NK-92 (cell line): ENCODE results near the gene BTN3A1.
"Not testable (repeated sequence)": the region's sequence is repeated elsewhere in the genome, so short reads cannot be mapped to it uniquely, and the experiment has no call there.

Experiments
- DNase-seq: peaks from one replicate; lab custom pipeline; 2025; ENCODE audit not compliant: unreplicated experiment; lab: John Stamatoyannopoulos, UW

Gene BTN3A1

GRCh38 chr6:26401987-26402658 is at the start of gene BTN3A1:
Gene BTN3A1, plus strand, starts transcription at chr6:26402275. Its CDS starts 3,289 bp downstream, at chr6:26405564.
- DNase-seq, result no peak

GRCh38 chr6:26352315-26352714 is 49.8 kb upstream of the BTN3A1 start:
- no peak for DNase-seq

DNA sequence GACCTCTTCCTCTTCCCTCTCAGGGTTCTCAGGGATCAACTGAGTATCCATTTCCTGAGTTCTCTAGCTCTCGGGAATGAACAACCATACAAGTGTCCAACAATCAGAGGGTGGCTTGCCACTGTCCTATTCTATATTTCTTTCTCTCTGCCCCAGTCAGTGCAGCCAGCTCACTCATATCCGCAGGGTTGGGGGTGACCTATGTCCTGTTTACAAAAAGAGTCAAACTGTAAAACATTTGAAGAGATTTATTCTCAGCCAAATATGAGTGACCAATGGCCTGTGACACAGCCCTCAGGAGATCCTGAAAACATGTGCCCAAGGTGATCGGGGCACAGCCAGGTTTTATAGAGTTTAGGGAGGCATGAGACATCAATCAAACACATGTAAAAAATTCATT is 47.9 kb upstream of the BTN3A1 start:
- DNase-seq, result no peak

DNA sequence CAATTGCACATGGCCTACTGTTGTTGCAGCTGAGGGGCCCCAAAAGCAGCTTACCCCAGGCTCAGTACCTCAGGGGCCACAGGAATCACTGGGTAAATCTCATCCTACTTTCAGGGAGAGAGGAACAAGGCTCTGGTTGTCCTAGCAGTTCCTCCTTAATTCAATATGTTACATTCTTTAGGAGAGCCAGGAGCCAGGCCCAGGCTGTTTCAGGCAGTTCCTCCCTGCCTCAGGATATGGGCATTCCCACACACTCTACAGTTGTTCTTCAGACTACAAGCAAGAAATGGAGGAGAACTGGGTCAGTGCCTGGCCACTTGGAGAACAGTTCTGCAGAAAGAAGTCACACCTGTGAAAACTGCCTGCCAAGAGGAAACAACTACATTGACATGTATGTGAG is 46.7 kb upstream of the BTN3A1 start:
- DNase-seq, result no peak

DNA sequence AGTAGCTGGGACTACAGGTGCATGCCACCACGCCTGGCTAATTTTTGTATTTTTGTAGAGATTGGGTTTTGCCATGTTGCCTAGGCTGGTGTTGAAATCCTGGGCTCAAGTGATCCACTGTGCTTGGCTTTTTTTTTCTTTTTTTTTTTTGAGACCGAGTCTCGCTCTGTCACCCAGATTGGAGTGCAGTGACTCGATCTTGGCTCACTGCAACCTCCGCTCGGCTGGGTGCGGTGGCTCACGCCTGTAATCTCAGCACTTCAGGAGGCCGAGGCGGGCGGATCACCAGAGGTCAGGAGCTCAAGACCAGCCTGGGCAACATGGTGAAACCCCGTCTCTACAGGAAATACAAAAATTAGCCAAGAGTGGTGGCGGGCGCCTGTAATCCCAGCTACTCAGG is 44.5 kb upstream of the BTN3A1 start:
- not testable (repeated sequence) for DNase-seq

- no peak for DNase-seq
Observed at GRCh38 chr6:26358511-26358981, 43.5 kb upstream of the BTN3A1 start.

- DNase-seq, result no peak
Observed at GRCh38 chr6:26359765-26360164, 42.3 kb upstream of the BTN3A1 start.

DNA sequence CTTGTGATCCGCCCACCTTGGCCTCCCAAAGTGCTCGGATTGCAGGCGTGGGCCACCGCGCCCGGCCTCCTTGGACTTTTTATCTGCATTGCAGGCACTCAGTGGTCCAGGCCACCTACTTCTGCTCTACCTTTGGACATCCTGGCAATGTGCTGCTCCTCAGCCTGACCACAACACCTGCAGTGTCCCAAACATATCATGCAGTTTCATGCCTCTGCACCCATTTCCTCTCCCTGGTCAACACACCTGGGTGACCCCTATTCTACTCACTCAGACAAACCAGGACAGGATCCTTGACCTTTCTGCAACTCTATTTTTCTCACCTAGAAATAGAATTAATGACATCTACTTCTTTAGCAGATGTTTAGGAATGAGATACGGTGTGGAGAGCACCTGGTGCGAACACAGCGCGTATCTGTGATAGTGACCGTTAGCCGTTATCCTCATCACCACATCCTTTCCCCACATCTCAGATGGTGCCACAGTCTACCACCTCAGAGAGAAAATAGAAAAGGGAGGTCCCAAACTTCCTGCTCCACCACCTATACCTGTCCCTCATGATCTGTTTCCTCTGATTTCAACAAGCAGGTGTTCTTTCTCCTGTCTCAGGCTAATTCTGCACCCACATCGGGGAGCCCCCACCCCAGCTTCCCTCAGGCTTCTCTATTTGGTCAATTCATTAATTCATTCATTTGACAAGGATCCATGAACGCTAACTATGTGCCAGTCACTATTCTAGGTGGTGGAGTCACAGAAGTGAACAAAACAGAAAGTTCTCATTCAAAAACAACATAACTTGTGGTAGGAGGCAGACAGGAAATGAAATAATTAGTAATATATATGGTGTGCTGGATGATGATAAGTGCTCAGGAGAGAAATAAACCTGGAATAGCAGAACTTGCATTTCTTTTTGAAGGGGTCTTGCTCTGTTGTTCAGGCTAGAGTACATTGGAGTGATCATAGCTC is 41.3 kb upstream of the BTN3A1 start:
- DNase-seq, result no peak

DNA sequence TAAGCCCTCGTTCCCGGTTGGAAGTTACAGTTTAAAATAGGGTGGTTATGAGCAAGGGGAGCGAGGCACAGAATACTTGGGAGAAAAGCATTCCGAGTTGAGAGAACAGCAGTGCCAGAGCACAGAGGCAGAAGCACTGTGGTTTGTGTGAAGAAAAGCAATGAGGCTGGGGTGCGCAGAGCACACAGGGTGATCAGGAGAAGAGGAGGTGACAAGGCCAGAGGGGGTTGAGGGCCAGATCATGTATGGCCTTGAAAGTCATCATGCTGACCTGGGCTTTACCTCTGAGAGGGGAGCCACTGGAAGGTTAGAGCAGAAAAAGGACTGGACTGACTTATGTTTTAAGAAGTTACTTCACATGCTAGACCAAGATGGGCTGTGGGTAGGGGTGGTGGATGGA is 40.5 kb upstream of the BTN3A1 start:
- DNase-seq, result no peak

- no peak for DNase-seq
Observed at GRCh38 chr6:26362093-26362835, 39.8 kb upstream of the BTN3A1 start.

- no peak for DNase-seq
Observed at GRCh38 chr6:26362836-26363220, 39.2 kb upstream of the BTN3A1 start.

- no peak for DNase-seq
Observed at GRCh38 chr6:26363882-26364701, 38.0 kb upstream of the BTN3A1 start.

GRCh38 chr6:26365633-26365995 is 36.5 kb upstream of the BTN3A1 start:
- DNase-seq, result no peak

DNA sequence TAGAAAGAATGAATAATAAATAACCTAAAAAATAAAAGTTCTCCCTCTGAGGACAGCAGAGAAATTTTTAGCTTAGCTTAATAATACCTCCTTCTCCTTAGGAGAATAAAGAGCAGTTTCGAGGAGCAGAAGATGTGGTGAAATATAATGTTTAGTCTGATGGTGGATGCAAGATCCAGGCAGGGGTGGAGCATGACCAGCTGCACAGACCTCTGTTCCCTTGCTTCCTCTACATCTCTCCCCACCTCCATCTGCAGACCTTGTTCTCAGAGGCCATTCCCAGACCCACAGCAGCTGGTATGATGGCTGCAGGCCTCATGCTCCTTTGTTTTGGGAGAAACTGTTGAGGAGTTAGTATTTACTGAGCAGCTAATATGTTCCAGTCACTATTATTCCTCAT is 35.6 kb upstream of the BTN3A1 start:
- no peak for DNase-seq

- no peak for DNase-seq
Observed at GRCh38 chr6:26367114-26367513, 35.0 kb upstream of the BTN3A1 start.

DNA sequence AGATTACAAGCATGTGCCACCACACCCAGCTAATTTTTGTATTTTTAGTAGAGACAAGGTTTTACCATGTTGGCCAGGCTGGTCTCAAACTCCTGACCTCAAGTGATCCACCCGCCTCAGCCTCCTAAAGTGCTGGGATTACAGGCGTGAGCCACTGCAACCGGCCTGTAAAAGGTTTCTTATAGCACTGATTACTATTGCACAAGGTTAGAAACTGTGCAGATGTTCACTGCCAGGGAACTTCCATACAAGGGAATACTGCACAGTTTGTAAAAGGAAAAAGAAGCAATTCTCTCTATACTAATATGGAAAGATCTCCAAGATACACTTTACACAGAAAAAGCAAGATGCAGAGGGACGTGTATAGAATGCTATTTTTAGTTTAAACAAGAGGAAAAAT is 30.3 kb upstream of the BTN3A1 start:
- not testable (repeated sequence) for DNase-seq

DNA sequence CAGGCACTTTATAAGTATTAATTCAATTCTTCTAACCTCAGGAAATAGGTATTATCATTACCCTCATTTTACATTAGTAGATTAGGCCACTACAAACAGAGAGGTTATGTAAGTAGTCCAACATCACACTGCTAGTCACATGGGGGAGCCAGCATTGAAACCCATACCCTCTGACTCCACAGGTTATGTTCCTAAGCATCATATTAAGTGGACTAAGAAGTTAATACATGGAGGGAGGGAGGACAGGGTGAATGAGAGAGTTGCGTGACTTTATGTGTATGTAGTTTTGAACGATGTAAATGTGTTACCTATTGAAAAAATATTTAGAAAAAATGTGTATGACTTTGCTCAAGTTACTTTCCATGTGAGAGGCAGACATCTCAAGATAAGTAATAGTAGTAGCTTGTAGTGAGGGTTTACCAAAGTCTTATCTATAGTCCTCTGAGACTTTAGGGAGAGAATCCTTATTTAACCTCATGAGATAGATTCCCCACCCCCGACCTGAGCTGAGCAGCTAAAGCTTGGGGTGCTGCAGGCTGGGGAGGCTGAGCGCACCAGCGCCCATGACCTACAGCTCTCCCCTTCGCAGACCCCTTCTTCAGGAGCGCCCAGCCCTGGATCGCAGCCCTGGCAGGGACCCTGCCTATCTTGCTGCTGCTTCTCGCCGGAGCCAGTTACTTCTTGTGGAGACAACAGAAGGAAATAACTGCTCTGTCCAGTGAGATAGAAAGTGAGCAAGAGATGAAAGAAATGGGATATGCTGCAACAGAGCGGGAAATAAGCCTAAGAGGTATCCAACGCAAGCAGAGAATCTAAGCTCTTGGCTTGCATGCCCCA is 29.5 kb upstream of the BTN3A1 start:
- DNase-seq, result no peak

GRCh38 chr6:26375270-26375669 is 26.8 kb upstream of the BTN3A1 start:
- DNase-seq, result no peak

DNA sequence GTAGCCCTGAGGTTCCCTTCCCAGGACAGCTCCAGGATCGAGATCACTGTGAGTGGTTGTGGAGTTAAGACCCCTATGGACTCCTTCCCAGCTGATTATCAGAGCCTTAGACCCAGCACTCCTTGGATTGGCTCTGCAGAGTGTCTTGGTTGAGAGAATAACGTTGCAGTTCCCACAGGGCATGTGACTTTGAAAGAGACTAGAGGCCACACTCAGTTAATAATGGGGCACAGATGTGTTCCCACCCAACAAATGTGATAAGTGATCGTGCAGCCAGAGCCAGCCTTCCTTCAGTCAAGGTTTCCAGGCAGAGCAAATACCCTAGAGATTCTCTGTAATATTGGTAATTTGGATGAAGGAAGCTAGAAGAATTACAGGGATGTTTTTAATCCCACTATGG is 24.4 kb upstream of the BTN3A1 start:
- no peak for DNase-seq

DNA sequence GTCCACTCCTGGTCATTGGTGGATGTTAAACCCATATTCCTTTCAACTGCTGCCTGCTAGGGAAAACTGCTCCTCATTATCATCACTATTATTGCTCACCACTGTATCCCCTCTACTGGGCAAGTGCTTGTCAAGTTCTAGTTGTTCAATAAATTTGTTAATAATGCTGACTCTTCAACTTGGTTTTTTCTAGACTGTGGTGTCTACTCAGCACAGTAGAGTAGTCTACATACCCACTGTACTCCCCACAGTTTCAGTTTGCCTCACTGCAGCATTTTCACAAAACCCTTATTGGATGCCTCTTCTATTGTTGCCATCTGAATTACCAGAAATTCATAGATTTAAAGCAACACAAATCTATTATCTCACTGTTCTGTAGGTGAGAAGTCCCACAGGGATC is 23.9 kb upstream of the BTN3A1 start:
- not testable (repeated sequence) for DNase-seq
